Skin epidermis (tissue), 12 donors: ENCODE results near the gene SPRING1.

Experiments
- H3K27ac ChIP-seq, 21 experiments: fragments of 200-600 bp; sonication (generic) in 11 of 21; one replicate each; pipeline ENCODE4 v1.5.0; 2020; ENCODE audit warnings: mild to moderate bottlenecking in 3 of 21, inconsistent platforms in 2 of 21, moderate library complexity in 2 of 21
- H3K4me3 ChIP-seq, 7 experiments: fragments of 200-600 bp; sonication (generic) in 2 of 7; one replicate each; pipeline ENCODE4 v1.5.0; 2020; ENCODE audit warnings: inconsistent platforms in 2 of 7, mild to moderate bottlenecking in 2 of 7, moderate library complexity in 1 of 7

Gene SPRING1

DNA sequence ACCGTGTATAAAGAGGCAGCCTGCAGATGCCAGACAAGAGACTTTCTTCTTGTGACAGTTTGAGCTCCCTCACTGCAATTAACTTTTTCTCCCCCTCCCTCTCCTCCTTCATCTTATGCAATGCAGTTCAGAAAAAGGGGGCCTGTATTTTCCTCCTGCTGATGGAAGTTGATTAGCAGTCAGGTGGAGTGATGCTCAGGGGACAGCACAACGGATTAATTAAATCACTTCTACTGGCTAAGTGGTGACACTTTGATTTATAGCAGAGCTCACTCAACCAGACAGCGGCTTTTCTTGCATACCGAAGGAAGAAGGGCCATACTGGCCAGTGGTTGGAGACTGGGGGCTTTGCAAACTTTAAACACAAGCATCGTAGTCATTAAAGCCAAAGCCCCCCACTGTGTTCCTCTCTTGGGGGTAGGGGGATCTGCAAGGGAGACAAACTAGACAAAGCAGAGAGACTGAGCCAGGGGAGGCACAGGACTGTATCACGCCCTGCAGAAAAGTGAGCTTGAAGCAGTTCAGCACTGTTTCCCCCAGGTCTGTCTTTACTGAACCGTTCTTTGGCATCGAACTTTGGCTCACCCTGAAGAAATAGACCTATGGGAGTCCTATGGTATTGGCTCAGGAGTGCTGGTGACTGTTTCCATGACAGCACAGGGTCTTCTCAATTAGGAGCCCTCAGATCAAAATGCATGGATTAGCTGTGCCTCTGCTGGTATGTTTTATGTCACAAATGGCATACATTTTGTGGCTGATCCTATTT, 47.7 kb downstream of the SPRING1 start:
- Histone ChIP-seq H3K4me3 (no peak overlapping the region), H3K27ac (no peak overlapping the region)

DNA sequence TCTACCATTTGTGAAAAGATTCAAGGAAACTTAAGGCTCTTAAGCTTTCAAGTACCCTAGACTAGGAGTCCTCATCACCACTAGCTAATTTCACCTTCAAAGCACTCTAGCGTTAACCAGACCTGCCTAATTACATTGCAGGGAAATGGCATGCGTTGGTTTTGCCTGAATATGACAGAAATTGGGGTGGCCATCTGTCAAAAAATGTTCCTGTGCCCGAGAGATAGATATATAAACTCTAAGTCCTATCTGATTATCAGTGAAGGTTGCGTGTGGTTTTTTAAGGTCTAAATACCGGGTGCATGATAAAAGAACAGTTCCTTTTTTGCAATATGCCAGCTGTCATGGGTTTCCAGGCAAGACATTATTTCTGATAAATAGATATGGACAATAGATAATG, 48.3 kb downstream of the SPRING1 start:
- Histone ChIP-seq H3K4me3 (no peak overlapping the region), H3K27ac (no peak overlapping the region)
